GM23338 (cell line): Measurements from ENCODE around the gene RAPGEF4. TPM values are rescaled to one million over a fixed set of nuclear protein-coding genes. Genes with fewer than 3 reads are reported as not detected.

Experiments used
- ATAC-seq: fragments of 200-7000 bp; cut with Tn5 transposase; 3 replicates; pipeline ENCODE4 v1.9.1; 2020
- DNase-seq: peaks from one replicate; pipeline ENCODE4 v3.0.0-alpha.2; 2015; ENCODE audit warnings: low spot score
- H2AFZ ChIP-seq: fragments of 200-600 bp; sonication (generic); 2 replicates; pipeline ENCODE4 v1.8.0; 2016; ENCODE audit warnings: antibody characterized with exemption, mild to moderate bottlenecking, moderate library complexity
- H3F3A ChIP-seq: fragments of 200-600 bp; sonication (generic); replicated peaks from 2 replicates; pipeline ENCODE4 v1.8.0; 2017; ENCODE audit warnings: antibody characterized with exemption, mixed run types, low read depth
- H3K27ac ChIP-seq: fragments of 200-600 bp; sonication (generic); 2 replicates; pipeline ENCODE4 v1.6.1; 2016; ENCODE audit warnings: low read depth
- H3K27me3 ChIP-seq: fragments of 200-600 bp; sonication (generic); 2 replicates; pipeline ENCODE4 v1.8.0; 2016; ENCODE audit warnings: mild to moderate bottlenecking, mixed run types, moderate library complexity; ENCODE audit not compliant: insufficient read depth
- H3K36me3 ChIP-seq: fragments of 200-600 bp; sonication (generic); 2 replicates; pipeline ENCODE4 v1.8.0; 2016; ENCODE audit warnings: mild to moderate bottlenecking; ENCODE audit not compliant: insufficient read depth
- H3K4me1 ChIP-seq: fragments of 200-600 bp; sonication (generic); 2 replicates; pipeline ENCODE4 v1.8.0; 2016; ENCODE audit warnings: mild to moderate bottlenecking, moderate library complexity; ENCODE audit not compliant: insufficient read depth
- H3K4me2 ChIP-seq: fragments of 200-600 bp; sonication (generic); 2 replicates; pipeline ENCODE4 v1.7.1; 2017; ENCODE audit warnings: mixed run types
- H3K4me3 ChIP-seq: fragments of 200-600 bp; sonication (generic); 2 replicates; pipeline ENCODE4 v1.6.1; 2016; ENCODE audit warnings: mixed run types
- H3K79me2 ChIP-seq: fragments of 200-600 bp; sonication (generic); replicated peaks from 2 replicates; pipeline ENCODE4 v1.8.0; 2017; ENCODE audit warnings: mild to moderate bottlenecking; ENCODE audit not compliant: insufficient read depth
- H3K9me2 ChIP-seq: fragments of 200-600 bp; sonication (generic); 2 replicates; pipeline ENCODE4 v1.8.0; 2017; ENCODE audit not compliant: insufficient read depth
- H4K20me1 ChIP-seq: fragments of 200-600 bp; sonication (generic); replicated peaks from 2 replicates; pipeline ENCODE4 v1.8.0; 2017; ENCODE audit warnings: mild to moderate bottlenecking; ENCODE audit not compliant: insufficient read depth
- H3K27ac Mint-ChIP-seq: 2 replicates; pipeline ENCODE4 v1.8.0; 2020; ENCODE audit warnings: inconsistent platforms, mild to moderate bottlenecking, moderate library complexity, mixed read lengths
- H3K27me3 Mint-ChIP-seq: 3 replicates; pipeline ENCODE4 v1.8.0; 2022; ENCODE audit warnings: low read depth, mild to moderate bottlenecking, moderate library complexity, mixed read lengths, inconsistent platforms; ENCODE audit not compliant: insufficient read depth, poor library complexity
- H3K36me3 Mint-ChIP-seq: 3 replicates; pipeline ENCODE4 v1.8.0; 2021; ENCODE audit warnings: low read depth, mild to moderate bottlenecking, inconsistent platforms, moderate library complexity, mixed read lengths
- H3K4me1 Mint-ChIP-seq: 3 replicates; pipeline ENCODE4 v1.8.0; 2020; ENCODE audit warnings: mild to moderate bottlenecking, inconsistent platforms, mixed read lengths
- H3K4me3 Mint-ChIP-seq: 3 replicates; pipeline ENCODE4 v1.8.0; 2021; ENCODE audit warnings: moderate library complexity, mild to moderate bottlenecking, inconsistent platforms, mixed read lengths
- H3K9me3 Mint-ChIP-seq: 3 replicates; pipeline ENCODE4 v1.8.0; 2020; ENCODE audit warnings: moderate library complexity, mild to moderate bottlenecking, inconsistent platforms, mixed read lengths
- CREB1 ChIP-seq: fragments of 250-450 bp; sonication (Bioruptor Pico); IDR thresholded peaks from 2 replicates; pipeline ENCODE4 v1.5.0; 2020; ENCODE audit warnings: low read depth, mild to moderate bottlenecking, moderate library complexity
- EZH2 ChIP-seq: fragments of 200-600 bp; sonication (generic); IDR thresholded peaks from one replicate; pipeline ENCODE4 v1.8.0; 2017; ENCODE audit warnings: antibody characterized with exemption, mild to moderate bottlenecking, low read depth; ENCODE audit not compliant: unreplicated experiment
- EZH2phosphoT487 ChIP-seq: fragments of 200-600 bp; sonication (generic); IDR thresholded peaks from one replicate; pipeline ENCODE4 v1.8.1; 2018; ENCODE audit warnings: antibody characterized with exemption; ENCODE audit not compliant: unreplicated experiment
- JUNB ChIP-seq: IDR thresholded peaks from one replicate; pipeline ENCODE4 v1.6.1; 2016; ENCODE audit warnings: antibody characterized with exemption; ENCODE audit not compliant: unreplicated experiment
- NANOG ChIP-seq: IDR thresholded peaks from 2 replicates; pipeline ENCODE4 v1.6.1; 2016; ENCODE audit warnings: antibody characterized with exemption, borderline replicate concordance
- POLR2AphosphoS5 ChIP-seq: IDR thresholded peaks from 2 replicates; pipeline ENCODE4 v1.6.1; 2016; ENCODE audit warnings: antibody characterized with exemption, low read depth
- STAT1 ChIP-seq: IDR thresholded peaks from one replicate; pipeline ENCODE4 v1.6.1; 2016; ENCODE audit warnings: antibody characterized with exemption; ENCODE audit not compliant: unreplicated experiment
- ZNF114 ChIP-seq: fragments of 250-450 bp; sonication (Bioruptor Pico); IDR thresholded peaks from 2 replicates; pipeline ENCODE4 v1.5.0; 2020; ENCODE audit warnings: mild to moderate bottlenecking, moderate library complexity
- ZNF331 ChIP-seq: fragments of 250-450 bp; sonication (Bioruptor Pico); IDR thresholded peaks from 2 replicates; pipeline ENCODE4 v1.5.0; 2020; ENCODE audit warnings: low read depth, mild to moderate bottlenecking, moderate library complexity
- polyA plus RNA-seq: library from polyadenylated mRNA; unstranded; fragments of >200 nt; fragmentation: Nextera tagmentation; extraction: Ambion mirVana; gene quantifications from 2 replicates; pipeline ENCODE4 v1.2.1, GENCODE V29; 2016
- total RNA-seq: library from RNA; depleted of rRNA; stranded (reverse); fragments of >200 nt; shearing (Covaris generic); gene quantifications from 2 replicates; pipeline ENCODE4 v1.2.3, GENCODE V29; 2014
- TF ChIP-seq, protein P1 (sequence below): IDR thresholded peaks from one replicate; pipeline ENCODE4 v1.6.1; 2018; ENCODE audit warnings: antibody characterized with exemption; ENCODE audit not compliant: unreplicated experiment
- TF ChIP-seq, protein P2 (sequence below): IDR thresholded peaks from 2 replicates; pipeline ENCODE4 v1.6.1; 2016; ENCODE audit warnings: antibody characterized with exemption
- TF ChIP-seq, protein P3 (sequence below), 2 experiments: fragments of 200-600 bp in 1 of 2; sonication (generic) in 1 of 2; conservative IDR thresholded peaks; 2 replicates each; pipeline versions ENCODE4 v1.5.1 to v1.6.1; 2016 to 2017; ENCODE audit warnings: antibody characterized with exemption in 2 of 2, low read depth in 2 of 2, mild to moderate bottlenecking in 2 of 2, moderate library complexity in 1 of 2

The RAPGEF4 gene
- total and polyA plus RNA-seq, 2 experiments from 2014 or later, result 1.7 to 4.7 TPM

DNA sequence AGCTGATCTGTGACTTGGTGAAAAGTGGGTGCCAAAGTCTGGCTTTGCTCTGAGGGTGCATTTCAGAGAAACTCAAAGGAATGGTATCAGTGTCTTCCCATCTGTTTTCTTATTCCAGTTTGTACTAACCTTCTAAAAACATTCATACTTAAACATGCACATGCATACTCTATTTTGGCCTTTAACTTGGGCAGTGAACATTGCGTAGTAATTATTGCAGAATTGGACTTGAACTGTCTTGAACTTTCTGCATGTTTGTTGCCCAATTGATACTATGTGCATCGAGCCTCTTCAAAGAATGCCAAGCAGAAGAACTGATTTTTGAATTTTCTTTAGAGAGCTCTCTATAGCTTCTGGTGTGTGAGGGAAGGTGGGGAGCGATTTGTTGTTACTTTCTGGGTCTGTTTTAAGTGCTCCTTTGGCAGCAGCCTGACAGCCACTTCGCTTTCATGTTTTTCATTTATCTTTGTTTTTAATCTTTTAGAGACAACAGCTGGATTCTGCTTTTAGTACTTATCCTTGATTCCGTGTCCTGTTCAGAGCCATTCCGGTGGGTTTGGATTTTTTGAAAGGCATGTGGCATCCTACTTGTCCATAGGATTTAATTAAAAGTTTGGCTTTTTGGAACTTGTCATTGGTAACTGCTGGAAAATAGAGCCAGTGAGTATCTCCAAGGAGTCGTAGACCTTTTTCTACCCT lies 159.2 kb downstream of the RAPGEF4 start (continued):
- TF ChIP-seq, protein P1, sequence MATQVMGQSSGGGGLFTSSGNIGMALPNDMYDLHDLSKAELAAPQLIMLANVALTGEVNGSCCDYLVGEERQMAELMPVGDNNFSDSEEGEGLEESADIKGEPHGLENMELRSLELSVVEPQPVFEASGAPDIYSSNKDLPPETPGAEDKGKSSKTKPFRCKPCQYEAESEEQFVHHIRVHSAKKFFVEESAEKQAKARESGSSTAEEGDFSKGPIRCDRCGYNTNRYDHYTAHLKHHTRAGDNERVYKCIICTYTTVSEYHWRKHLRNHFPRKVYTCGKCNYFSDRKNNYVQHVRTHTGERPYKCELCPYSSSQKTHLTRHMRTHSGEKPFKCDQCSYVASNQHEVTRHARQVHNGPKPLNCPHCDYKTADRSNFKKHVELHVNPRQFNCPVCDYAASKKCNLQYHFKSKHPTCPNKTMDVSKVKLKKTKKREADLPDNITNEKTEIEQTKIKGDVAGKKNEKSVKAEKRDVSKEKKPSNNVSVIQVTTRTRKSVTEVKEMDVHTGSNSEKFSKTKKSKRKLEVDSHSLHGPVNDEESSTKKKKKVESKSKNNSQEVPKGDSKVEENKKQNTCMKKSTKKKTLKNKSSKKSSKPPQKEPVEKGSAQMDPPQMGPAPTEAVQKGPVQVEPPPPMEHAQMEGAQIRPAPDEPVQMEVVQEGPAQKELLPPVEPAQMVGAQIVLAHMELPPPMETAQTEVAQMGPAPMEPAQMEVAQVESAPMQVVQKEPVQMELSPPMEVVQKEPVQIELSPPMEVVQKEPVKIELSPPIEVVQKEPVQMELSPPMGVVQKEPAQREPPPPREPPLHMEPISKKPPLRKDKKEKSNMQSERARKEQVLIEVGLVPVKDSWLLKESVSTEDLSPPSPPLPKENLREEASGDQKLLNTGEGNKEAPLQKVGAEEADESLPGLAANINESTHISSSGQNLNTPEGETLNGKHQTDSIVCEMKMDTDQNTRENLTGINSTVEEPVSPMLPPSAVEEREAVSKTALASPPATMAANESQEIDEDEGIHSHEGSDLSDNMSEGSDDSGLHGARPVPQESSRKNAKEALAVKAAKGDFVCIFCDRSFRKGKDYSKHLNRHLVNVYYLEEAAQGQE, result no peak
- TF ChIP-seq STAT1, result no peak

DNA sequence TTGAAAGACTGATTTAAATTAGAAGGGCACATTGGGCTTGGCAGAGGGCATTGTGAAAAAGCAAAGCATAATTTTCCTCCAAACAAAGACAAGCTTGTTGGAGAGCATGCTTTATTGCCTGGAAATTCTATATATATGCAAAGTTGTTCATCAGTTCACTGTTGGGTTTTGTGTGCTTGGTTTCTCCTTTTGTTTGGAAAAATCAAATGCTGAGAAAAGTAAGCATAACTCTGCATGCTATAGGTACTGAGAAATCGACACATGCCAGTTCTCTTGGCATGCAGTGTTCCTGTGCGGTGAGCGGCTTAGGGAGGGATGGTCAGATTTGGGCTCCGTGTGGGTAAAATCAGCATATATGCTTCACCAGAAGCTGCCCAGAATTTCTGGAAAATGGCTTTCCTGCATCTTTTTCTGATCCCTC lies 161.0 kb downstream of the RAPGEF4 start:
- H3K4me3 ChIP-seq, result no peak overlapping the region
- H3K79me2 ChIP-seq, result no peaks in the 10 kb centered on the region
- H3F3A ChIP-seq, result no peaks in the 10 kb centered on the region
- no peak for ATAC-seq
- H3K9me2 ChIP-seq, result no peaks in the 10 kb centered on the region
- H3K36me3 ChIP-seq, result no peaks in the 10 kb centered on the region
- peaks cover 4% of the 10 kb centered on the region for H3K27me3 Mint-ChIP-seq
- H3K27me3 ChIP-seq, result no peaks in the 10 kb centered on the region
- H3K36me3 Mint-ChIP-seq, result no peaks in the 10 kb centered on the region
- H4K20me1 ChIP-seq, result no peaks in the 10 kb centered on the region
- H3K4me3 Mint-ChIP-seq, result no peak overlapping the region
- no peak overlapping the region for H3K27ac ChIP-seq
- H3K9me3 Mint-ChIP-seq, result no peaks in the 10 kb centered on the region
- peaks cover 1% of the 10 kb centered on the region; the same call in 2 of the 3 replicates for H3K4me1 Mint-ChIP-seq
- no peak overlapping the region for H3K4me2 ChIP-seq
- no peaks in the 10 kb centered on the region; the same call in 1 of the 2 replicates for H3K4me1 ChIP-seq
- H3K27ac Mint-ChIP-seq, result no peak overlapping the region
- no peak overlapping the region for H2AFZ ChIP-seq
- no peak for DNase-seq
- TF ChIP-seq, protein P2, sequence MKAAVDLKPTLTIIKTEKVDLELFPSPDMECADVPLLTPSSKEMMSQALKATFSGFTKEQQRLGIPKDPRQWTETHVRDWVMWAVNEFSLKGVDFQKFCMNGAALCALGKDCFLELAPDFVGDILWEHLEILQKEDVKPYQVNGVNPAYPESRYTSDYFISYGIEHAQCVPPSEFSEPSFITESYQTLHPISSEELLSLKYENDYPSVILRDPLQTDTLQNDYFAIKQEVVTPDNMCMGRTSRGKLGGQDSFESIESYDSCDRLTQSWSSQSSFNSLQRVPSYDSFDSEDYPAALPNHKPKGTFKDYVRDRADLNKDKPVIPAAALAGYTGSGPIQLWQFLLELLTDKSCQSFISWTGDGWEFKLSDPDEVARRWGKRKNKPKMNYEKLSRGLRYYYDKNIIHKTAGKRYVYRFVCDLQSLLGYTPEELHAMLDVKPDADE, result no peak
- TF ChIP-seq, protein P3, sequence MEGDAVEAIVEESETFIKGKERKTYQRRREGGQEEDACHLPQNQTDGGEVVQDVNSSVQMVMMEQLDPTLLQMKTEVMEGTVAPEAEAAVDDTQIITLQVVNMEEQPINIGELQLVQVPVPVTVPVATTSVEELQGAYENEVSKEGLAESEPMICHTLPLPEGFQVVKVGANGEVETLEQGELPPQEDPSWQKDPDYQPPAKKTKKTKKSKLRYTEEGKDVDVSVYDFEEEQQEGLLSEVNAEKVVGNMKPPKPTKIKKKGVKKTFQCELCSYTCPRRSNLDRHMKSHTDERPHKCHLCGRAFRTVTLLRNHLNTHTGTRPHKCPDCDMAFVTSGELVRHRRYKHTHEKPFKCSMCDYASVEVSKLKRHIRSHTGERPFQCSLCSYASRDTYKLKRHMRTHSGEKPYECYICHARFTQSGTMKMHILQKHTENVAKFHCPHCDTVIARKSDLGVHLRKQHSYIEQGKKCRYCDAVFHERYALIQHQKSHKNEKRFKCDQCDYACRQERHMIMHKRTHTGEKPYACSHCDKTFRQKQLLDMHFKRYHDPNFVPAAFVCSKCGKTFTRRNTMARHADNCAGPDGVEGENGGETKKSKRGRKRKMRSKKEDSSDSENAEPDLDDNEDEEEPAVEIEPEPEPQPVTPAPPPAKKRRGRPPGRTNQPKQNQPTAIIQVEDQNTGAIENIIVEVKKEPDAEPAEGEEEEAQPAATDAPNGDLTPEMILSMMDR (conservative IDR thresholded peaks at IDR 0.05; ENCODE audit: low read depth in 2 of 2), result no peak
- TF ChIP-seq ZNF331 (CRISPR knock-in tag) (no peak), EZH2phosphoT487 (no peak), EZH2 (no peak), CREB1 (CRISPR knock-in tag) (no peak), NANOG (no peak), JUNB (no peak), ZNF114 (CRISPR knock-in tag) (no peak), STAT1 (no peak), POLR2AphosphoS5 (no peak)
- TF ChIP-seq, protein P1, result no peak
